Trophoblast cell (in vitro differentiated cells and primary cell): Measurements from ENCODE around the gene RYR1.

ENCODE experiments used
- DNase-seq, 2 donors: peaks; one replicate each; pipeline ENCODE4 v3.0.0-alpha.2; 2016
- H2AFZ ChIP-seq: 2 replicates; pipeline ENCODE4 v1.6.1; 2013; ENCODE audit warnings: low read length, moderate library complexity, mild to moderate bottlenecking; ENCODE audit not compliant: insufficient read depth, poor library complexity
- H2AK5ac ChIP-seq: 2 replicates; pipeline ENCODE4 v1.6.1; 2013; ENCODE audit warnings: mild to moderate bottlenecking, low read length
- H2BK120ac ChIP-seq: 2 replicates; pipeline ENCODE4 v1.6.1; 2013; ENCODE audit warnings: low read length, mild to moderate bottlenecking, moderate library complexity; ENCODE audit not compliant: insufficient read depth, poor library complexity
- H2BK12ac ChIP-seq: 2 replicates; pipeline ENCODE4 v1.6.1; 2013; ENCODE audit warnings: mild to moderate bottlenecking, low read length, moderate library complexity
- H2BK5ac ChIP-seq: 2 replicates; pipeline ENCODE4 v1.6.1; 2013; ENCODE audit warnings: low read length, low read depth, moderate library complexity, mild to moderate bottlenecking; ENCODE audit not compliant: poor library complexity
- H3K14ac ChIP-seq: 2 replicates; pipeline ENCODE4 v1.6.1; 2013; ENCODE audit warnings: mild to moderate bottlenecking, low read length
- H3K18ac ChIP-seq: 2 replicates; pipeline ENCODE4 v1.6.1; 2013; ENCODE audit warnings: mild to moderate bottlenecking, low read length
- H3K23ac ChIP-seq: 2 replicates; pipeline ENCODE4 v1.6.1; 2013; ENCODE audit warnings: low read length
- H3K27ac ChIP-seq: 2 replicates; pipeline ENCODE4 v1.5.1; 2013; ENCODE audit warnings: low read depth, mild to moderate bottlenecking, inconsistent platforms, low read length, moderate library complexity
- H3K27me3 ChIP-seq: 2 replicates; pipeline ENCODE4 v1.6.1; 2013; ENCODE audit warnings: inconsistent platforms, mild to moderate bottlenecking, low read length, moderate library complexity; ENCODE audit not compliant: insufficient read depth
- H3K36me3 ChIP-seq, 2 experiments: 1 replicate in 1 of 2; 2 replicates in 1 of 2; pipeline ENCODE4 v1.6.1; 2013; ENCODE audit warnings: low read length in 2 of 2, mild to moderate bottlenecking in 2 of 2, moderate library complexity in 1 of 2; ENCODE audit not compliant: insufficient read depth in 2 of 2, control insufficient read depth in 1 of 2
- H3K4ac ChIP-seq: 2 replicates; pipeline ENCODE4 v1.6.1; 2013; ENCODE audit warnings: low read depth, mild to moderate bottlenecking, low read length, moderate library complexity
- H3K4me1 ChIP-seq, 2 experiments: 1 replicate in 1 of 2; 2 replicates in 1 of 2; pipeline ENCODE4 v1.6.1; 2013; ENCODE audit warnings: low read length in 2 of 2, mild to moderate bottlenecking in 2 of 2, moderate library complexity in 1 of 2; ENCODE audit not compliant: insufficient read depth in 2 of 2, control insufficient read depth in 1 of 2
- H3K4me2 ChIP-seq: 2 replicates; pipeline ENCODE4 v1.6.1; 2013; ENCODE audit warnings: inconsistent platforms, mild to moderate bottlenecking, low read length, moderate library complexity
- H3K4me3 ChIP-seq: 2 replicates; pipeline ENCODE4 v1.5.1; 2013; ENCODE audit warnings: mild to moderate bottlenecking, low read depth, low read length, inconsistent platforms
- H3K79me1 ChIP-seq: one replicate; pipeline ENCODE4 v1.6.1; 2013; ENCODE audit warnings: low read length
- H3K79me2 ChIP-seq: 2 replicates; pipeline ENCODE4 v1.6.1; 2013; ENCODE audit warnings: low read length, mild to moderate bottlenecking; ENCODE audit not compliant: control insufficient read depth, insufficient read depth, poor library complexity
- H3K9ac ChIP-seq: 2 replicates; pipeline ENCODE4 v1.6.1; 2013; ENCODE audit warnings: mild to moderate bottlenecking, low read length
- H3K9me3 ChIP-seq: 2 replicates; pipeline ENCODE4 v1.6.1; 2013; ENCODE audit warnings: low read depth, mild to moderate bottlenecking, control low read depth, inconsistent platforms, low read length; ENCODE audit not compliant: insufficient read depth
- H4K12ac ChIP-seq: 2 replicates; pipeline ENCODE4 v1.6.1; 2013; ENCODE audit warnings: low read depth, mild to moderate bottlenecking, low read length, moderate library complexity
- H4K8ac ChIP-seq: 2 replicates; pipeline ENCODE4 v1.6.1; 2013; ENCODE audit warnings: low read depth, mild to moderate bottlenecking, low read length, moderate library complexity
- H4K91ac ChIP-seq: one replicate; pipeline ENCODE4 v1.6.1; 2013; ENCODE audit warnings: low read depth, mild to moderate bottlenecking, low read length, moderate library complexity
- WGBS: extraction: QIAGEN DNeasy Blood & Tissue Kit; methylation state at CpG from one replicate; pipeline ENCODE4 v1.1.7; 2013; ENCODE audit warnings: missing lambda C conversion rate; ENCODE audit not compliant: insufficient read length, insufficient coverage; ENCODE audit errors: extremely low coverage; 5-methylcytosine and 5-hydroxymethylcytosine counted together

The RYR1 gene

DNA sequence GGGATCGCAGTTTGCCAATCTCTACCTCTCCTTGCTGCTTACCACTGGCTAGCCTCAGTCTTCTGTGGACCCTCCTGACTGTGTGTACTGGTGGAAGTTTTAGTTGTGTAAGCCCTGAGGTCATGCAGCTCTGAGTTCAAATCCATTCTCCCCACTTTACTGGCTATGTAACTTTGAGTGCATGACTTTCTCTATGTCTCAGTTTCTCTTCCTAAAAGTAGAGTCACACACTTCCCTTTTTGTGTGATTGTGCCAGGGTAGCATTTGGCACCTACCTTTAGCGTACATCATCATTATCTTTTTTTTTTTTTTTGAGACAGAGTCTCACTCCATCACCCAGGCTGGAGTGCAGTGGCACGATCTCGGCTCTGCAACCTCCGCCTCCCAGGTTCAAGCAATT is 113.9 kb downstream of the RYR1 start:
- Histone ChIP-seq H3K79me1 (no peaks in the 10 kb centered on the region), H2AK5ac (no peak overlapping the region), H3K27me3 (no peaks in the 10 kb centered on the region), H3K14ac (no peak overlapping the region), H3K9me3 (no peaks in the 10 kb centered on the region), H2BK120ac (no peak overlapping the region), H3K18ac (no peak overlapping the region), H3K4me3 (no peak overlapping the region), H2BK5ac (no peak overlapping the region), H3K9ac (no peak overlapping the region), H2BK12ac (no peak overlapping the region), H4K91ac (no peak overlapping the region), H3K23ac (no peak overlapping the region), H3K36me3 (no peaks in the 10 kb centered on the region), H4K8ac (no peak overlapping the region), H3K4me2 (no peak overlapping the region), H3K4me1 (peaks cover 0 to 4% of the 10 kb centered on the region in 2 experiments), H3K4ac (no peak overlapping the region), H4K12ac (no peak overlapping the region), H2AFZ (no peak overlapping the region), H3K79me2 (no peaks in the 10 kb centered on the region), H3K27ac (no peak overlapping the region)
- no peak for DNase-seq
- WGBS = no CpG with 5 or more reads among the region's 5 CpGs

DNA sequence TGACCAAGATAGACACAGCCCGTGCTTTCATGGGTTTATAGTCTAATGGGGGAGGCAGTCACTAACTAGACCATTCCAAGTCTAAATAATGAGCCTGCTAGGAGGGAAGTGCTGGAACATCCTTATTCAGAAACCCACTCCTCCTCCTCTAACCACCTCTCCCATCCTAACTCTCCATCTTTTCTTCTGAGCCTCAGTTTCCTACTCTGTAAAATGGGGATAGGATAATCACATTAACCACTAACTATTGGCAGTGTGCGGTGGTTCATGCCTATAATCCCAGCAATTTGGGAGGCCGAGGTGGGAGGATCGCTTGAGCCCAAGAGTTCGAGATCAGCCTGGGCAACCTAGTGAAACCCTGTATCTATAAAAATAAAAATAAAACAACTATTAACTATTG is 115.6 kb downstream of the RYR1 start:
- H3K9ac ChIP-seq = no peak overlapping the region
- no peak overlapping the region for H3K18ac ChIP-seq
- no CpG with 5 or more reads among the region's 5 CpGs for WGBS
- H2AK5ac ChIP-seq = no peak overlapping the region
- no peaks in the 10 kb centered on the region for H3K36me3 ChIP-seq
- no peak overlapping the region for H2AFZ ChIP-seq
- H3K14ac ChIP-seq = no peak overlapping the region
- H2BK120ac ChIP-seq = no peak overlapping the region
- H4K91ac ChIP-seq = no peak overlapping the region
- DNase-seq = no peak
- no peak overlapping the region for H4K12ac ChIP-seq
- H3K9me3 ChIP-seq = no peaks in the 10 kb centered on the region
- H4K8ac ChIP-seq = no peak overlapping the region
- H3K27me3 ChIP-seq = no peaks in the 10 kb centered on the region
- no peaks in the 10 kb centered on the region for H3K79me2 ChIP-seq
- no peak overlapping the region for H3K4me2 ChIP-seq
- no peak overlapping the region for H2BK5ac ChIP-seq
- H3K4me3 ChIP-seq = no peak overlapping the region
- no peaks in the 10 kb centered on the region for H3K79me1 ChIP-seq
- no peak overlapping the region for H3K4ac ChIP-seq
- no peak overlapping the region for H2BK12ac ChIP-seq
- peaks cover 0 to 4% of the 10 kb centered on the region in 2 experiments for H3K4me1 ChIP-seq
- H3K23ac ChIP-seq = no peak overlapping the region
- H3K27ac ChIP-seq = no peak overlapping the region

DNA sequence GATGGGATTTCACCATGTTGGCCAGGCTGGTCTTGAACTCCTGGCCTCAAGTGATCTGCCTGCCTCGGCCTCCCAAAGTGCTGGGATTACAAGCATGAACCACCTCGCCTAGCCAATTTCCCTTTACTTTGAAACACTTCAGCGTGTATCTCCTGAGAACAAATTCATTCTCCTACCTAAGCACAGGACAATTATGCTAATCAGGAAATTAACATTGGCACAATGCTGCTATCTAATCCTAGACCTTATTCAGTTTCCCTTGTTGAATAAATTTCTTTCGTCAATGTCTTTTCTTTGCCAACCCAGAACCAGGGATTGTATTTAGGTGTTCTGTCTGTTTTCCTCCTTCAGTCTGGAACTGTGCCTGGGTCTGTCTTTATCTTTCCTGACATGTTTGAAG is 116.5 kb downstream of the RYR1 start:
- H3K79me1 ChIP-seq = no peaks in the 10 kb centered on the region
- H3K4me3 ChIP-seq = no peak overlapping the region
- H3K36me3 ChIP-seq = no peaks in the 10 kb centered on the region
- no peak overlapping the region for H3K14ac ChIP-seq
- no peak overlapping the region for H3K27ac ChIP-seq
- no peak overlapping the region for H3K18ac ChIP-seq
- no peaks in the 10 kb centered on the region for H3K27me3 ChIP-seq
- no peak overlapping the region for H2BK120ac ChIP-seq
- H3K9ac ChIP-seq = no peak overlapping the region
- no peak overlapping the region for H4K91ac ChIP-seq
- no peak overlapping the region for H2AK5ac ChIP-seq
- no peak overlapping the region for H2BK5ac ChIP-seq
- H3K23ac ChIP-seq = no peak overlapping the region
- no peak overlapping the region for H3K4me2 ChIP-seq
- H2AFZ ChIP-seq = no peak overlapping the region
- no peak overlapping the region for H2BK12ac ChIP-seq
- H3K4ac ChIP-seq = no peak overlapping the region
- H3K9me3 ChIP-seq = no peaks in the 10 kb centered on the region
- WGBS = no CpG with 5 or more reads among the region's 4 CpGs
- no peaks in the 10 kb centered on the region for H3K79me2 ChIP-seq
- peaks cover 0 to 4% of the 10 kb centered on the region in 2 experiments for H3K4me1 ChIP-seq
- no peak overlapping the region for H4K12ac ChIP-seq
- no peak for DNase-seq
- H4K8ac ChIP-seq = no peak overlapping the region

DNA sequence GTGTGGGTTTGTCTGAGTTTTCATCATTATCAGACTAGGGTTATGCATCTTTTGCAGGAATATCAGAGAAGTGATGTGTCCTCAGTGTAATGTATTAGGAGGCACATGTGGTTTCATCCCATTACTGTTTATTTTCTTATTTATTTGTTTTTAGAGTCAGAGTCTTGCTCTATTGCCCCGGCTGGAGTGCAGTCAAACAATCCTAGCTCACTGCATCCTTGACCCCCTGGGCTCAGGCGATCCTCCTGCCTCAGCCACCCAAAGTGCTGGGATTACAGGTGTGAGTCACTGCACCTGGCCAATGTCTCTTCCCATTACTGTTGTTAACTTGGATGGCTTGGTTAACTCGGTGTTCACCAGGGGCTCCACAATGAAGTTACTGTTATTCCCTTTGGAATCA is 116.9 kb downstream of the RYR1 start:
- Histone ChIP-seq H3K79me2 (no peaks in the 10 kb centered on the region), H3K4me1 (peaks cover 0 to under 1% of the 10 kb centered on the region in 2 experiments), H3K23ac (no peak overlapping the region), H2BK12ac (no peak overlapping the region), H3K79me1 (no peaks in the 10 kb centered on the region), H3K4me3 (no peak overlapping the region), H2BK120ac (no peak overlapping the region), H3K18ac (no peak overlapping the region), H4K8ac (no peak overlapping the region), H3K27ac (no peak overlapping the region), H3K4me2 (no peak overlapping the region), H2AK5ac (no peak overlapping the region), H4K91ac (no peak overlapping the region), H3K14ac (no peak overlapping the region), H2AFZ (no peak overlapping the region), H3K9me3 (no peaks in the 10 kb centered on the region), H3K4ac (no peak overlapping the region), H3K27me3 (no peaks in the 10 kb centered on the region), H3K36me3 (no peaks in the 10 kb centered on the region), H2BK5ac (no peak overlapping the region), H4K12ac (no peak overlapping the region), H3K9ac (no peak overlapping the region)
- no CpG with 5 or more reads among the region's 3 CpGs for WGBS
- no peak for DNase-seq
